WTC11 (cell line): ENCODE data around the gene COL4A2. TPM values are rescaled to one million over a fixed set of nuclear protein-coding genes. Genes with fewer than 3 reads are reported as not detected.

Experiments
- ATAC-seq: fragments of 200-7000 bp; cut with Tn5 transposase; 2 replicates; pipeline ENCODE4 v1.10.0; 2021; ENCODE audit warnings: mild to moderate bottlenecking, moderate library complexity
- CTCF ChIA-PET: fragments of 300-600 bp; sonication (Branson Sonifier 250); formaldehyde crosslinking; loops from one replicate; lab custom pipeline; 2021; ENCODE audit warnings: antibody characterized with exemption; lab: Charles Lee
- POLR2A ChIA-PET: fragments of 350-600 bp; sonication (Branson Sonifier 250); formaldehyde crosslinking; loops from one replicate; lab custom pipeline; 2021; ENCODE audit warnings: antibody characterized with exemption; lab: Charles Lee
- DNase-seq: peaks from one replicate; pipeline ENCODE4 v3.0.0; 2021; ENCODE audit warnings: low spot score
- H3K27ac Mint-ChIP-seq: 2 replicates; pipeline ENCODE4 v1.8.0; 2021; ENCODE audit warnings: mixed read lengths
- H3K27me3 Mint-ChIP-seq: 2 replicates; pipeline ENCODE4 v1.8.0; 2021; ENCODE audit warnings: low read depth, mild to moderate bottlenecking, moderate library complexity, mixed read lengths
- H3K36me3 Mint-ChIP-seq: 2 replicates; pipeline ENCODE4 v1.8.0; 2021; ENCODE audit warnings: mixed read lengths
- H3K4me1 Mint-ChIP-seq: 2 replicates; pipeline ENCODE4 v1.8.0; 2022; ENCODE audit warnings: mixed read lengths
- H3K4me3 Mint-ChIP-seq: 2 replicates; pipeline ENCODE4 v1.8.0; 2021; ENCODE audit warnings: mild to moderate bottlenecking, moderate library complexity, mixed read lengths
- H3K9me3 Mint-ChIP-seq: 2 replicates; pipeline ENCODE4 v1.8.0; 2021; ENCODE audit warnings: mixed read lengths
- ATF2 ChIP-seq: sonication (generic); formaldehyde crosslinking; IDR thresholded peaks from 2 replicates; pipeline ENCODE4 v1.8.1; 2022; ENCODE audit warnings: low read depth, missing genetic modification reagents, borderline replicate concordance
- ATF3 ChIP-seq: sonication (generic); formaldehyde crosslinking; conservative IDR thresholded peaks from 2 replicates; pipeline ENCODE4 v1.8.1; 2022; ENCODE audit warnings: mild to moderate bottlenecking, missing genetic modification reagents
- E2F1 ChIP-seq: sonication (generic); formaldehyde crosslinking; IDR thresholded peaks from 2 replicates; pipeline ENCODE4 v1.8.0; 2022; ENCODE audit warnings: mild to moderate bottlenecking, missing genetic modification reagents
- E2F5 ChIP-seq: sonication (generic); formaldehyde crosslinking; IDR thresholded peaks from 2 replicates; pipeline ENCODE4 v1.8.1; 2022; ENCODE audit warnings: mild to moderate bottlenecking, moderate library complexity, missing genetic modification reagents
- EMX1 ChIP-seq: fragments of 250-450 bp; sonication (Bioruptor Pico); IDR thresholded peaks from 2 replicates; pipeline ENCODE4 v1.8.0; 2021; ENCODE audit warnings: mild to moderate bottlenecking
- ESRRA ChIP-seq: sonication (generic); formaldehyde crosslinking; IDR thresholded peaks from 2 replicates; pipeline ENCODE4 v1.8.1; 2022; ENCODE audit warnings: mild to moderate bottlenecking, missing genetic modification reagents, borderline replicate concordance
- FOXJ3 ChIP-seq: sonication (generic); formaldehyde crosslinking; IDR thresholded peaks from 2 replicates; pipeline ENCODE4 v1.9.0; 2021; ENCODE audit warnings: missing genetic modification reagents, mild to moderate bottlenecking, borderline replicate concordance
- GRHL2 ChIP-seq: fragments of 250-450 bp; sonication (Bioruptor Pico); IDR thresholded peaks from 2 replicates; pipeline ENCODE4 v1.8.0; 2022; ENCODE audit warnings: mild to moderate bottlenecking, moderate library complexity; ENCODE audit not compliant: insufficient replicate concordance, severe bottlenecking
- MXD4 ChIP-seq: fragments of 250-450 bp; sonication (Bioruptor Pico); IDR thresholded peaks from 2 replicates; pipeline ENCODE4 v1.8.0; 2021; ENCODE audit warnings: mild to moderate bottlenecking, moderate library complexity, borderline replicate concordance
- MYBL2 ChIP-seq: sonication (generic); formaldehyde crosslinking; IDR thresholded peaks from 2 replicates; pipeline ENCODE4 v1.8.1; 2023; ENCODE audit warnings: mild to moderate bottlenecking, moderate library complexity, missing genetic modification reagents
- NR1H2 ChIP-seq: sonication (generic); formaldehyde crosslinking; IDR thresholded peaks from 2 replicates; pipeline ENCODE4 v1.9.0; 2021; ENCODE audit warnings: mild to moderate bottlenecking, moderate library complexity, missing genetic modification reagents
- NR3C1 ChIP-seq: sonication (generic); formaldehyde crosslinking; conservative IDR thresholded peaks from 2 replicates; pipeline ENCODE4 v1.8.1; 2023; ENCODE audit warnings: low read depth, mild to moderate bottlenecking, missing genetic modification reagents
- OVOL2 ChIP-seq: fragments of 250-450 bp; sonication (Bioruptor Pico); IDR thresholded peaks from 2 replicates; pipeline ENCODE4 v1.9.0; 2021; ENCODE audit warnings: mild to moderate bottlenecking, borderline replicate concordance
- TP53 ChIP-seq: sonication (generic); formaldehyde crosslinking; IDR thresholded peaks from 2 replicates; pipeline ENCODE4 v1.8.1; 2023; ENCODE audit warnings: mild to moderate bottlenecking, missing genetic modification reagents
- ZBTB43 ChIP-seq: sonication (generic); formaldehyde crosslinking; IDR thresholded peaks from 2 replicates; pipeline ENCODE4 v1.8.1; 2023; ENCODE audit warnings: mild to moderate bottlenecking, missing genetic modification reagents
- ZNF219 ChIP-seq: sonication (generic); formaldehyde crosslinking; IDR thresholded peaks from 2 replicates; pipeline ENCODE4 v1.8.0; 2023; ENCODE audit warnings: missing genetic modification reagents, mild to moderate bottlenecking, borderline replicate concordance
- ZNF263 ChIP-seq: sonication (generic); formaldehyde crosslinking; IDR thresholded peaks from 2 replicates; pipeline ENCODE4 v1.8.1; 2022; ENCODE audit warnings: low read depth, mild to moderate bottlenecking, moderate library complexity, missing genetic modification reagents
- ZNF281 ChIP-seq: sonication (generic); formaldehyde crosslinking; IDR thresholded peaks from 2 replicates; pipeline ENCODE4 v1.8.0; 2023; ENCODE audit warnings: mild to moderate bottlenecking, missing genetic modification reagents
- ZNF317 ChIP-seq: sonication (generic); formaldehyde crosslinking; IDR thresholded peaks from 2 replicates; pipeline ENCODE4 v1.8.1; 2023; ENCODE audit warnings: low read depth, mild to moderate bottlenecking, moderate library complexity, missing genetic modification reagents, borderline replicate concordance
- ZNF425 ChIP-seq: fragments of 250-450 bp; sonication (Bioruptor Pico); conservative IDR thresholded peaks from 2 replicates; pipeline ENCODE4 v1.9.0; 2021; ENCODE audit warnings: mild to moderate bottlenecking
- ZNF512 ChIP-seq: sonication (generic); formaldehyde crosslinking; IDR thresholded peaks from 2 replicates; pipeline ENCODE4 v1.8.1; 2022; ENCODE audit warnings: missing genetic modification reagents, borderline replicate concordance
- total RNA-seq: library from RNA; stranded (reverse); gene quantifications from 3 replicates; pipeline ENCODE4 v1.2.3, GENCODE V29; 2021

The COL4A2 gene
- total RNA-seq, 1 experiment from 2014 or later, result 109 TPM

- TF ChIP-seq ATF3, result no peak
- no peak for TF ChIP-seq GRHL2
- no peak for TF ChIP-seq NR3C1 (CRISPR knock-in tag)
- no peak for TF ChIP-seq FOXJ3 (CRISPR knock-in tag)
- no peak for TF ChIP-seq E2F1 (CRISPR knock-in tag)
- no peak for TF ChIP-seq EMX1 (CRISPR knock-in tag)
- TF ChIP-seq NR1H2 (CRISPR knock-in tag), result no peak
- TF ChIP-seq ZNF425 (CRISPR knock-in tag), result no peak
- no peak for TF ChIP-seq OVOL2 (CRISPR knock-in tag)
- TF ChIP-seq ZNF281, result no peak
Measured at GRCh38 chr13:110462091-110462490, 155.0 kb downstream of the COL4A2 start (continued).

- H3K9me3 Mint-ChIP-seq, result no peaks in the 10 kb centered on the region
- H3K27ac Mint-ChIP-seq, result no peak overlapping the region
- TF ChIP-seq MYBL2 (CRISPR knock-in tag), result no peak
- TF ChIP-seq MXD4 (CRISPR knock-in tag), result no peak
- TF ChIP-seq ZNF317 (CRISPR knock-in tag), result no peak
- no peak for TF ChIP-seq ZNF263 (CRISPR knock-in tag)
- TF ChIP-seq TP53 (CRISPR knock-in tag), result no peak
- no peak for TF ChIP-seq ATF2
- no peak for TF ChIP-seq ZNF512 (CRISPR knock-in tag)
- TF ChIP-seq ESRRA, result no peak
- no peak for TF ChIP-seq ATF3
- TF ChIP-seq E2F5, result no peak
- TF ChIP-seq ZNF219 (CRISPR knock-in tag), result no peak
- TF ChIP-seq ZNF425 (CRISPR knock-in tag), result no peak
- no peak for TF ChIP-seq ZBTB43
- H3K27me3 Mint-ChIP-seq, result no peaks in the 10 kb centered on the region
- DNase-seq, result no peak
- ATAC-seq, result no peak
- H3K4me1 Mint-ChIP-seq, result peaks cover 7% of the 10 kb centered on the region
- ChIA-PET POLR2A (no interaction called here), CTCF (no interaction called here)
- no peak overlapping the region for H3K4me3 Mint-ChIP-seq
- peaks cover 41% of the 10 kb centered on the region for H3K36me3 Mint-ChIP-seq
Measured at GRCh38 chr13:110463156-110463555, 156.1 kb downstream of the COL4A2 start.
